Measurements from ENCODE around the gene DVL1.
A peak's percentile ranks its signal among the peaks of the same experiment; 100 is the strongest.

DVL1 gene

DNA sequence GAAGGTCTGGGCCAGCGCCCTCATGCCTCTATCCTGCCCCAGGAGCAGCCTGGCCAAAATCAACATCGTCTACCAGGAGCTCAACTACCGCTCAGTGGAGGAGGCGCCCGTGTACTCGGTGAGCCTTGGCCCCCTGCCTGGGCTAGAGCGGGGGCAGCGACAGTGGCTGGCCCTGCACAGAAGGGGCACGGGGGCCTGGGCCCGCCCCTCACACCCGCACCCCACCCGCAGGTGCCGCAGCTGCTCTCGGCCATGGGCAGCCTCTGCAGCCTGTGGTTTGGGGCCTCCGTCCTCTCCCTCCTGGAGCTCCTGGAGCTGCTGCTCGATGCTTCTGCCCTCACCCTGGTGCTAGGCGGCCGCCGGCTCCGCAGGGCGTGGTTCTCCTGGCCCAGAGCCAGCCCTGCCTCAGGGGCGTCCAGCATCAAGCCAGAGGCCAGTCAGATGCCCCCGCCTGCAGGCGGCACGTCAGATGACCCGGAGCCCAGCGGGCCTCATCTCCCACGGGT is 58.1 kb downstream of the DVL1 start:
- no peak overlapping the region for H3K27ac Mint-ChIP-seq
- no peaks in the 10 kb centered on the region for H3K9me3 Mint-ChIP-seq
- H3K4me1 Mint-ChIP-seq: no peaks in the 10 kb centered on the region
- H3K4me3 Mint-ChIP-seq: no peak overlapping the region
- no peaks in the 10 kb centered on the region for H3K36me3 Mint-ChIP-seq (ENCODE audit: low read depth)
- H3K27me3 Mint-ChIP-seq (ENCODE audit: low read depth): no peaks in the 10 kb centered on the region
- TF ChIP-seq, protein P1, sequence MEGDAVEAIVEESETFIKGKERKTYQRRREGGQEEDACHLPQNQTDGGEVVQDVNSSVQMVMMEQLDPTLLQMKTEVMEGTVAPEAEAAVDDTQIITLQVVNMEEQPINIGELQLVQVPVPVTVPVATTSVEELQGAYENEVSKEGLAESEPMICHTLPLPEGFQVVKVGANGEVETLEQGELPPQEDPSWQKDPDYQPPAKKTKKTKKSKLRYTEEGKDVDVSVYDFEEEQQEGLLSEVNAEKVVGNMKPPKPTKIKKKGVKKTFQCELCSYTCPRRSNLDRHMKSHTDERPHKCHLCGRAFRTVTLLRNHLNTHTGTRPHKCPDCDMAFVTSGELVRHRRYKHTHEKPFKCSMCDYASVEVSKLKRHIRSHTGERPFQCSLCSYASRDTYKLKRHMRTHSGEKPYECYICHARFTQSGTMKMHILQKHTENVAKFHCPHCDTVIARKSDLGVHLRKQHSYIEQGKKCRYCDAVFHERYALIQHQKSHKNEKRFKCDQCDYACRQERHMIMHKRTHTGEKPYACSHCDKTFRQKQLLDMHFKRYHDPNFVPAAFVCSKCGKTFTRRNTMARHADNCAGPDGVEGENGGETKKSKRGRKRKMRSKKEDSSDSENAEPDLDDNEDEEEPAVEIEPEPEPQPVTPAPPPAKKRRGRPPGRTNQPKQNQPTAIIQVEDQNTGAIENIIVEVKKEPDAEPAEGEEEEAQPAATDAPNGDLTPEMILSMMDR (IDR thresholded peaks at IDR 0.05; ENCODE audit: unreplicated experiment in 3 of 3): no peak

DNA sequence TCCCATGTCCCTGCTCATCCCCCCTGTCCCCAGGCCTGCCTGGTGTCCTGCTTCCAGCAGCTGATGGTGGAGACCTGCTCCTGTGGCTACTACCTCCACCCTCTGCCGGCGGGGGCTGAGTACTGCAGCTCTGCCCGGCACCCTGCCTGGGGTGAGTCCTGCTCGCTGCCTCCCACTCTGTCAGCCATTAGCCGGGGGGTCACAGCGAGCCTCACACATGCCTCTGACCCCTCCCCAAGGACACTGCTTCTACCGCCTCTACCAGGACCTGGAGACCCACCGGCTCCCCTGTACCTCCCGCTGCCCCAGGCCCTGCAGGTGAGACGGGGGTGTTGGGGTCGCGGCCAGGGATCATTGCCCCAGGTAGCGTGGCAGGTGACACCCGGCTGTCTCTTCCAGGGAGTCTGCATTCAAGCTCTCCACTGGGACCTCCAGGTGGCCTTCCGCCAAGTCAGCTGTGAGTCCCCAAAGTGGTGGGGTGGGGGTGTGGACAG is 58.9 kb downstream of the DVL1 start:
- no peak overlapping the region for H3K27ac Mint-ChIP-seq
- no peaks in the 10 kb centered on the region for H3K9me3 Mint-ChIP-seq
- TF ChIP-seq, protein P1 (IDR thresholded peaks at IDR 0.05; ENCODE audit: unreplicated experiment in 3 of 3): peak; percentile 37 to 57 (median 46)
- H3K36me3 Mint-ChIP-seq (ENCODE audit: low read depth): no peaks in the 10 kb centered on the region
- no peaks in the 10 kb centered on the region for H3K4me1 Mint-ChIP-seq
- H3K4me3 Mint-ChIP-seq: no peak overlapping the region
- no peaks in the 10 kb centered on the region for H3K27me3 Mint-ChIP-seq (ENCODE audit: low read depth)

DNA sequence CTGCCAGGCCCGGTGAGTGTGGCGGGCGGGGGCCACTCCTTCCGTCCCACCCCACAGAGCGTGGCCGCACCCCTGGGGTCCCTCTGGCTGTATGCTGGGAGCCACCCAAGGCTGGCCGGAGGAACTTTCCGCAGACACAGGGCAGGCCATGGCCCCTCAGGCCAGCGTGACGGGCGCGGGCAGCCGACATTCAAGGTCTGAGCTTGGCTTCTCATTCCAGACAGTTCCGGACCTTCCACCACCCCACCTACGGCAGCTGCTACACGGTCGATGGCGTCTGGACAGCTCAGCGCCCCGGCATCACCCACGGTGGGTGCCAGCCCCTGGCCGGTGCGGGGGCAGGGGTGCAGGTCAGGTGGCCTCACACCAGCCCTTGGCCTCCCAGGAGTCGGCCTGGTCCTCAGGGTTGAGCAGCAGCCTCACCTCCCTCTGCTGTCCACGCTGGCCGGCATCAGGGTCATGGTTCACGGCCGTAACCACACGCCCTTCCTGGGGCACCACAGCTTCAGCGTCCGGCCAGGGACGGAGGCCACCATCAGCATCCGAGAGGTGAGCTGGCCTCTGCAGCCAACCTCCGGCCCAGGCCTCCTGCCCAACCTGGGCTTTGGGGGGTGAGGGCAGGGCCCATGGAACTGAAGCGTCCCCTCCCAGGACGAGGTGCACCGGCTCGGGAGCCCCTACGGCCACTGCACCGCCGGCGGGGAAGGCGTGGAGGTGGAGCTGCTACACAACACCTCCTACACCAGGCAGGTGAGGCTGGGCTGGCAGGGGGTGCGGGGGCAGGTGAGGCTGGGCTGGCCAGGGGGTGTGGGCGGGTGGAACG is 61.7 kb downstream of the DVL1 start:
- H3K4me1 Mint-ChIP-seq: peaks cover under 1% of the 10 kb centered on the region

DNA sequence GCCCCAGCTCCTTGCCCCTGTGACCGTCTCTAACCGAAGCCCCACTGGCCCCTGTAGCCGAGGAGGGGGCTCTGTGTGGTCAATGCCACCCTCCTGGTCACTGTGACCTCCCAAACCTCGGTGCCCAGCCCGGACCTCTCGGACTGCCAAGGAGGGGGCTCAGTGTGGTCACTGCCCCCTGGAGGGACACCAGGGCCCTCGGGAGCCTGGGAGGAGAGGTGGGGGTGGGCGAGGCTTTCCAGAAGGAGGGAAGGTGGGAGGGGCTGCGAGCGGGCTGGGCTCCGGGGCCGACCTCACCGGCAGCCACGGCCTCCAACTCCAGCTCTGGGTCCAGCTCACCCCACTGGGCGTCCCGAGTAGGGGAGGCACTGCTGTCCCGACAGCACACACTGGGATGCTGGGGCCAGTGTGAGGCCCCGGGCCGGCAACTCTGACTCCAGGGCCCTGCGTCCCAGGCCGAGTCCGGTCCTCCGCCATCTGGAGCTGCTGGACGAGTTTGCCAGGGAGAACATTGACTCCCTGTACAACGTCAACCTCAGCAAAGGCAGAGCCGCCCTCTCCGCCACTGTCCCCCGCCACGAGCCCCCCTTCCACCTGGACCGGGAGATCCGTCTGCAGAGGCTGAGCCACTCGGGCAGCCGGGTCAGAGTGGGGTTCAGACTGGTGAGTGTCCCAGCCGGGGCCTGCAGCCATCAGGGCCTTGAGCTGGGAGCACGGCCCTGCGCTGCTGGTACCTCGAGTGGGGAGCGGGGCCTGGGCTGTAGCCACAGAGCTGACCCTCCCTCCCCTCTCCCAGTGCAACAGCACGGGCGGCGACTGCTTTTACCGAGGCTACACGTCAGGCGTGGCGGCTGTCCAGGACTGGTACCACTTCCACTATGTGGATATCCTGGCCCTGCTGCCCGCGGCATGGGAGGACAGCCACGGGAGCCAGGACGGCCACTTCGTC is 62.6 kb downstream of the DVL1 start:
- Mint-ChIP-seq H3K9me3 (no peaks in the 10 kb centered on the region), H3K27ac (no peak overlapping the region), H3K4me3 (no peak overlapping the region), H3K4me1 (peaks cover 4% of the 10 kb centered on the region), H3K36me3 (ENCODE audit: low read depth) (no peaks in the 10 kb centered on the region), H3K27me3 (ENCODE audit: low read depth) (peaks cover 6% of the 10 kb centered on the region)
- TF ChIP-seq, protein P1 (IDR thresholded peaks at IDR 0.05; ENCODE audit: unreplicated experiment in 3 of 3): no peak

More for the DNA sequence above, 61.7 kb downstream of the DVL1 start:
- H3K36me3 Mint-ChIP-seq (ENCODE audit: low read depth): no peaks in the 10 kb centered on the region
- H3K9me3 Mint-ChIP-seq: no peaks in the 10 kb centered on the region
- no peak overlapping the region for H3K4me3 Mint-ChIP-seq
- no peak overlapping the region for H3K27ac Mint-ChIP-seq
- TF ChIP-seq, protein P1 (IDR thresholded peaks at IDR 0.05; ENCODE audit: unreplicated experiment in 3 of 3): no peak
- H3K27me3 Mint-ChIP-seq (ENCODE audit: low read depth): peaks cover 2% of the 10 kb centered on the region

DNA sequence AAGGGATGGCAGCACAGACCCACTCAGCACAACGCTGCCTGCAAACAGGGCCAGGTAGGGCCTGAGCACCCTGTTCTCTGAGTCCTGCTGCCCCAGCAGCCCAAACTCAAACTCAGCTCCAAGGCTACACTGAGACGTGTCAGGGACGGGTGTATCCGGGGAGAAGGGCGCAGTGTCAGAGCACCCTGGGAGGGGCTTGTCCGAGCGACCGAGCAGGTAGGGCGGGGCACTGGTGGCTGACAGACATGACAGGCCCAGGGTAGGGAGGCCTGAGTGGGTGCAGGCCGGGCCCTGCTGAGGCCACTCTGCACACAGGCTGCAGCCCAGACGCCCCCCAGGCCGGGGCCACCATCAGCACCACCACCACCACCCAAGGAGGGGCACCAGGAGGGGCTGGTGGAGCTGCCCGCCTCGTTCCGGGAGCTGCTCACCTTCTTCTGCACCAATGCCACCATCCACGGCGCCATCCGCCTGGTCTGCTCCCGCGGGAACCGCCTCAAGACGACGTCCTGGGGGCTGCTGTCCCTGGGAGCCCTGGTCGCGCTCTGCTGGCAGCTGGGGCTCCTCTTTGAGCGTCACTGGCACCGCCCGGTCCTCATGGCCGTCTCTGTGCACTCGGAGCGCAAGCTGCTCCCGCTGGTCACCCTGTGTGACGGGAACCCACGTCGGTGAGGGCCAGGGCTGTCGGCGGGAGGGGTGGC is 63.5 kb downstream of the DVL1 start:
- TF ChIP-seq, protein P1 (IDR thresholded peaks at IDR 0.05; ENCODE audit: unreplicated experiment in 3 of 3): no peak
- no peak overlapping the region for H3K27ac Mint-ChIP-seq
- H3K4me3 Mint-ChIP-seq: no peak overlapping the region
- H3K27me3 Mint-ChIP-seq (ENCODE audit: low read depth): peaks cover 6% of the 10 kb centered on the region
- H3K9me3 Mint-ChIP-seq: no peaks in the 10 kb centered on the region
- H3K4me1 Mint-ChIP-seq: peaks cover 4% of the 10 kb centered on the region
- H3K36me3 Mint-ChIP-seq (ENCODE audit: low read depth): no peaks in the 10 kb centered on the region

Measured in nephron (organoid).